Cardiac muscle cell (in vitro differentiated cells and primary cell): Measurements from ENCODE around the gene ZC3HAV1. TPM values are rescaled to one million over a fixed set of nuclear protein-coding genes. Genes with fewer than 3 reads are reported as not detected.
"Not testable (repeated sequence)": the region's sequence is repeated elsewhere in the genome, so short reads cannot be mapped to it uniquely, and the experiment has no call there.

Experiments used
- DNase-seq, 2 donors: peaks; one replicate each; pipeline versions ENCODE4 v3.0.0 to v3.0.0-alpha.2; 2010 to 2017; ENCODE audit warnings: low read depth in 1 of 2, low spot score in 1 of 2
- H3K27ac ChIP-seq: fragments of 200-600 bp; sonication (generic); 2 replicates; pipeline ENCODE4 v1.5.1; 2016
- H3K27me3 ChIP-seq: fragments of 200-600 bp; sonication (generic); 2 replicates; pipeline ENCODE4 v1.6.0; 2016; ENCODE audit warnings: control low read depth
- H3K36me3 ChIP-seq: fragments of 200-600 bp; sonication (generic); 2 replicates; pipeline ENCODE4 v1.5.1; 2016; ENCODE audit warnings: control low read depth
- H3K4me1 ChIP-seq: fragments of 200-600 bp; sonication (generic); 2 replicates; pipeline ENCODE4 v1.8.1; 2017; ENCODE audit warnings: low read depth, mild to moderate bottlenecking, mixed run types
- H3K4me3 ChIP-seq: fragments of 200-600 bp; sonication (generic); 2 replicates; pipeline ENCODE4 v1.5.1; 2016; ENCODE audit warnings: mild to moderate bottlenecking
- H3K9me3 ChIP-seq: fragments of 200-600 bp; sonication (generic); 2 replicates; pipeline ENCODE4 v1.5.1; 2017; ENCODE audit warnings: low read depth, mild to moderate bottlenecking, control low read depth
- CTCF ChIP-seq: IDR thresholded peaks from 2 replicates; pipeline ENCODE4 v1.5.1; 2012; ENCODE audit warnings: low read depth, mild to moderate bottlenecking, low read length
- polyA plus RNA-seq: library from polyadenylated mRNA; unstranded; fragments of >200 nt; fragmentation: Nextera tagmentation; extraction: Ambion mirVana; gene quantifications from 2 replicates; pipeline ENCODE4 v1.2.1, GENCODE V29; 2016
- total RNA-seq: library from RNA; depleted of rRNA; stranded (reverse); fragments of >200 nt; gene quantifications from 2 replicates; pipeline ENCODE4 v1.2.3, GENCODE V29; 2016

The ZC3HAV1 gene
- total and polyA plus RNA-seq, 2 experiments from 2014 or later, result 13.8 to 18.6 TPM

GRCh38 chr7:139061416-139061815 is 48.1 kb downstream of the ZC3HAV1 start:
- Histone ChIP-seq H3K4me1 (no peaks in the 10 kb centered on the region), H3K9me3 (no peaks in the 10 kb centered on the region), H3K27me3 (no peaks in the 10 kb centered on the region), H3K27ac (no peak overlapping the region), H3K36me3 (peaks cover 14% of the 10 kb centered on the region), H3K4me3 (no peak overlapping the region)
- no peak for DNase-seq
- no peak for TF ChIP-seq CTCF

GRCh38 chr7:139060695-139061237 is 48.8 kb downstream of the ZC3HAV1 start:
- Histone ChIP-seq H3K27me3 (no peaks in the 10 kb centered on the region), H3K4me1 (no peaks in the 10 kb centered on the region), H3K27ac (no peak overlapping the region), H3K4me3 (no peak overlapping the region), H3K36me3 (peaks cover 14% of the 10 kb centered on the region), H3K9me3 (no peaks in the 10 kb centered on the region)
- no peak for TF ChIP-seq CTCF
- DNase-seq, result no peak

GRCh38 chr7:139059905-139060304 is 49.6 kb downstream of the ZC3HAV1 start:
- H3K36me3 ChIP-seq, result peaks cover 14% of the 10 kb centered on the region
- DNase-seq, result no peak
- H3K27ac ChIP-seq, result no peak overlapping the region

GRCh38 chr7:139058943-139059342 is 50.6 kb downstream of the ZC3HAV1 start:
- DNase-seq, result peak in 1 of 2 donors; percentile 76
- Histone ChIP-seq H3K36me3 (peaks cover 9% of the 10 kb centered on the region), H3K4me3 (no peak overlapping the region), H3K9me3 (no peaks in the 10 kb centered on the region), H3K27ac (no peak overlapping the region), H3K27me3 (no peaks in the 10 kb centered on the region), H3K4me1 (no peaks in the 10 kb centered on the region)
- no peak for TF ChIP-seq CTCF

More at GRCh38 chr7:139059905-139060304, 49.6 kb downstream of the ZC3HAV1 start:
- no peak for TF ChIP-seq CTCF
- no peaks in the 10 kb centered on the region for H3K4me1 ChIP-seq
- no peaks in the 10 kb centered on the region for H3K27me3 ChIP-seq
- no peak overlapping the region for H3K4me3 ChIP-seq
- H3K9me3 ChIP-seq, result no peaks in the 10 kb centered on the region

GRCh38 chr7:139055674-139056073 is 53.8 kb downstream of the ZC3HAV1 start:
- no peak for TF ChIP-seq CTCF
- no peaks in the 10 kb centered on the region for H3K4me1 ChIP-seq
- H3K36me3 ChIP-seq, result peaks cover 4% of the 10 kb centered on the region
- H3K27me3 ChIP-seq, result no peaks in the 10 kb centered on the region
- H3K4me3 ChIP-seq, result no peak overlapping the region
- H3K27ac ChIP-seq, result no peak overlapping the region
- no peak for DNase-seq
- H3K9me3 ChIP-seq, result no peaks in the 10 kb centered on the region

GRCh38 chr7:139054656-139055055 is 54.9 kb downstream of the ZC3HAV1 start:
- not testable (repeated sequence) for H3K4me1 ChIP-seq, H3K27ac ChIP-seq, H3K4me3 ChIP-seq, H3K9me3 ChIP-seq, H3K27me3 ChIP-seq, DNase-seq, H3K36me3 ChIP-seq
